HG02840 (cell line): ENCODE results near the gene HNF4A.
A peak's percentile ranks its signal among the peaks of the same experiment; 100 is the strongest.
"Not testable (repeated sequence)": the region's sequence is repeated elsewhere in the genome, so short reads cannot be mapped to it uniquely, and the experiment has no call there.

ENCODE experiments used
- ATAC-seq: cut with Tn5 transposase; IDR thresholded peaks from one replicate; pipeline ENCODE4 v1.9.1; 2021; ENCODE audit warnings: mild to moderate bottlenecking, moderate library complexity, moderate number of reproducible peaks; ENCODE audit not compliant: unreplicated experiment, low FRiP score

The HNF4A gene

GRCh38 chr20:44461142-44461802 lies 105.8 kb downstream of the HNF4A start:
- no peak for ATAC-seq

DNA sequence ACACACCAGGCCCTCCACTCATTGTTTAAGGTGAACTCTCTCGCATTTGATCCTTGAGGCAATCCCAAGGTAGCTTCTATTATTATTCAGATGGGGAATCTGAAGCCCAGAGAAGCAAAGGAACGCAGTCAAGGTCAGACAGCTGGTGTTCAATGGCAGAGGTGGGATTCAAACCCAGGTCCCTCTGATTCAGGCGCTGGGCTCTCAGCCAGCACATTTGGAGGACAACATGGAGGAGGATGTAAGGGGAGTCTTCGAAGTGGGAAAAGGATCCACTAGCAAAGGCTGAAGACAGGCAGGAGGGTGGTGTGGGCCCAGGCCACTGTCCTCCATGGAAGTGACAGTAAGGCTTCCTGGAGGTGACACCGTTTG lies 106.3 kb downstream of the HNF4A start:
- ATAC-seq: no peak

DNA sequence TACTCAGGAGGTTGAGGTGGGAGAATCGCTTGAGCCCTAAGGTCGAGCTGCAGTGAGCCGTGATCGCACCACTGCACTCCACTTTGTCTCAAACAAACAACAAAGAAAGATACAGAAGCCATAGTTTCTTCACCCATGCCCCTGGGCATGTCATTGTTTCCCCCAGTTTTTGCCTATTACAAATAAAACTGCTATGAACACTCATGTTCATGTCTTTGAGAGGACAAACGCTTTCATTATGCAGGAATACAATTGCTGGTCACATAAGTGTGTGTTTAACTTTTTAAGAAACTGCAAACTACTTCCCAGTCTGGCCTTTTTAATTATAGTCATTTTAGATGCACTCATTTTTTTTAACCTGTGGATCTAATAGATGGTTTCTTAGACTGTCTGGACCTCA lies 108.0 kb downstream of the HNF4A start:
- no peak for ATAC-seq

DNA sequence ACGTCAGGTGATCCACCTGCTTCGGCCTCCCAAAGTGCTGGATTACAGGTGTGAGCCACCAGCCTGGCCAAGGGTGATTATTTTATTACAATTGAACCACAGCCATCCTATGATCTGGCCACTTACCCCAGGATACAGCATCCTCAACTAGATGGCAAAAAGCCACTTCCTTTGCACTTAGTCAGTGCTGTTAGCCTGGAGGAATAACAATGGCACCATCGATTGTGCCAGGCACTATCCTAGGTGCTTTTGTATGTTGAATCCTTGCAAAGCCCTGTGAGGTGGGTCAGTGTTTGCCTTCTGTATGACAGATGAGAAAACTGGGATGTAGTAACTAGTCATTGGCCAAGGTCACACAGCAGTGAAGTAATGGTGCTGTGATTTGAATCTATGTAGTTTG lies 109.0 kb downstream of the HNF4A start:
- ATAC-seq: no peak

DNA sequence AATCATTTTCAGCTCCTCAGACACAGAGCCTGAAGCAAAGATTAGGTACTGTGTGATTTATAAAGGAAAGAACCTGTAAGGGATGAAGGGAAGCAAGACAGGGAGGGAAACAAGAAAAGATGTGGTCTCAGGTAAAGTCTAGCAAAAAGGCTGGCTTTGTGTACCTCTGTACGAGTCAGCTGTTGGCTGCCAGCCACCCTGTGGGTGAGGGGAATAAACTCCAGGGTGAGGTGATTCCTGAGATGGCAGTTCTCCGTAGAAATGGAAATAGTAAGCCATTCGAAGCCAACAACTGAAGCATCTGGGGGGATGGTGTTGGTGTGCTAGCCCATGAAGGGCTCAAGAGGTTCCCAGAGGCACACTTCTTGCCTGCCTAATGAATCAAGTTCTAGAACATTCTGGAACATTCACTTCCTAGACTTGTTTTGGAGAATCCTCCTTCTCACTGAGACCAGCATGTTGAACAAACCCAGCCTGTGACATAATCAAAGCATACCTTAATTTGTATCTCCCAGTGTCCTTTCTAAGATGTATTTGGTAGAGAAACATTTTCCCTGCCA lies 109.6 kb downstream of the HNF4A start:
- no peak for ATAC-seq

GRCh38 chr20:44467289-44467883 lies 111.9 kb downstream of the HNF4A start:
- no peak for ATAC-seq

DNA sequence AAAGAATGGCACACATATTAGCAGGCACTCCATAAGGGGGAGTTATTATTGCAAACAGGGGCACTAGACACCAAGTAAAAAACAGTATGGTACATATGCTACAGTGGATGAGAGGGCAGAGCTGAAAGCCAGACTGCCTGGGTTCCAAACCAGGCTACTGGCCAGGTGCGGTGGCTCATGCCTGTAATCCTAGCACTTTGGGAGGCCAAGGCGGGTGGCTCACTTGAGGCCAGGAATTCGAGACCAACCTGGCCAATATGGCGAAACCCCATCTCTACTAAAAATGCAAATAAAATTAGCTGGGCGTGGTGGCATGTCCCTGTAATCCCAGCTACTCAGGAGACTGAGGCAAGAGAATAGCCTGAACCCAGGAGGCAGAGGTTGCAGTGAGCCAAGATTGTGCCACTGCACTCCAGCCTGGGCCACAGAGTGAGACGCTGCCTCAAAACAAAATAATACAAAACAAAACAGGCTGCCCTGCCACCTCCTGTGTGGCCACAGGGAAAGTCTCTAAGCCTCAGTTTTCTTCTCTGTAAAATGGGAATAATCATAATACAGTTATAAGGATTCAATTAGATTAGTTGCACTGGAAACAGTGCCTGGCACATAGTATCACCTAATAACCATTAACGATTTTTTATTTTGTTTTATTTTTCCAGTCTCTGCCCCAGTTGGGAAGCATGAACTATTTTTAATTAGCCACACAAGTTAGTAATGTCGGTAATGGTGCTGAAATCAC lies 112.7 kb downstream of the HNF4A start:
- ATAC-seq: no peak

DNA sequence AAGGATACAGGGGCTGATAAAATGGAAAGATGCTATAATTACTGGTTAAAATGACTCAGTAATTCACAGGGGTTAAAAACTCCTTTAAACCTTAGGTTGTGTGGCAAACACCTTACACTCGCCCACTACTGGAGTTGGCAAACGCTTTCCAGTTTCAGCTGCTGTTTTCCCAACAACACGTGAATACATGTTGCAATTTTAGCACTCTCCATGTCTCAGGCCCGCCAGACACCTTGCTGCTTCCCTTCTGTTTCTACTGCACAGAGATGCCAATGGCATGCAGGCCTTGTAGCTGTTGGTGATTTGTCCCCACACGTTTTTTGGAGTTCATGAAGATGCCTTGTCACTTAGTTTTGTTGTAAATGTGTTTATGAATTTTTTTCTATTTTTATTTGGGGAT lies 114.8 kb downstream of the HNF4A start:
- no peak for ATAC-seq

DNA sequence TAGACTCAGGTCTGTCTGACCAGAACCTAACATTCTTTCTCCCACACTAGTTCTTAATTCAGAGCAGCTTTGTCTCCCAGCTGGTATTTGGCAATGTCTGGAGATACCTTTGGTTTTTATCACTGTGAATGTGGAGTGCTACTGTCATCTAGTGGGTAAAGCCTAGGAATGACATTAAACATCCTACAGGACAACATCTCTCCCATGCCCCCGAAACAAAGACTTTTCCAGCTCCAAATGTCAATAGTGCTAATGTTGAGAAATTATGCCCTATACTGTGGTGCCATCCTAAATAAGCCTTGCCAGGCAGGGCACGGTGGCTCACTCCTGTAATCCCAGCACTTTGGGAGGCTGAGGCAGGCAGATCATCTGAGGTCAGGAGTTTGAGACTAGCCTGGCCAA lies 116.0 kb downstream of the HNF4A start:
- no peak for ATAC-seq

- ATAC-seq: not testable (repeated sequence)
These were observed 116.8 kb downstream of the HNF4A start for GRCh38 chr20:44472283-44472682.

GRCh38 chr20:44475372-44475693 lies 119.8 kb downstream of the HNF4A start:
- ATAC-seq: no peak

GRCh38 chr20:44475694-44476560 lies 120.4 kb downstream of the HNF4A start, which contains the start of gene TTPAL:
Gene TTPAL (plus strand): TSS chr20:44475874. CDS start chr20:44480000, 4,126 bp downstream.
- ATAC-seq: peak; percentile 78

- ATAC-seq: no peak
These were observed 121.7 kb downstream of the HNF4A start for GRCh38 chr20:44477151-44477550.

GRCh38 chr20:44478206-44478605 lies 122.7 kb downstream of the HNF4A start:
- ATAC-seq: no peak

- no peak for ATAC-seq
These were observed 124.1 kb downstream of the HNF4A start for GRCh38 chr20:44479643-44480042.

DNA sequence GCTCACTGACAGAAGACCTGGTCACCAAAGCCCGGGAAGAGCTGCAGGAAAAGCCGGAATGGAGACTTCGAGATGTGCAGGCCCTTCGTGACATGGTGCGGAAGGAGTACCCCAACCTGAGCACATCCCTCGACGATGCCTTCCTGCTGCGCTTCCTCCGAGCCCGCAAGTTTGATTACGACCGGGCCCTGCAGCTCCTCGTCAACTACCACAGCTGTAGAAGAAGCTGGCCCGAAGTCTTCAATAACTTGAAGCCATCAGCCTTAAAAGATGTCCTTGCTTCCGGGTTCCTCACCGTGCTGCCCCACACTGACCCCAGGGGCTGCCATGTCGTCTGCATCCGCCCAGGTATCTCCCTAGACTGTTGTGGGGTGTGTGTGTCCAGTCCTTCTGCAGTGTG lies 124.6 kb downstream of the HNF4A start:
- no peak for ATAC-seq

GRCh38 chr20:44481719-44482416 lies 126.4 kb downstream of the HNF4A start:
- no peak for ATAC-seq

DNA sequence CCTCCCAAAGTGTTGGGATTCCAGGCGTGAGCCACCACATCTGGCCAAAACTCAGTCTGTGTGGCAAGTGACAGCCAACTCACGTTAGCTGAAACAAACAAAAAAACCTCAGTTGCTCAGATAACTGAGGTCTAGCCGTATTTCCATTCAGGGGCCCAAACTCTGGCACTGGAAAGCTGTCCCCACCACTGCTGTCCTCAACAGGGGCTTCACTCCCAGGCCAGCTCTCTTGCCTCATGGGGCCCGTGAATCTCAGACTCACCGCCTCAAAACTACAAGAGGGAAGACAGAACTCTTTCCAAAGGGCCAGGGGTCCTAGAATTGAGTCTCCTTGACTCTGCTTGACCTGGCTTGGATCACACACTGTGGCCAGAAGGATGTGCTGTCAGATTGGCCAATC lies 127.6 kb downstream of the HNF4A start:
- no peak for ATAC-seq
